ENCODE data around the gene SLC35A2. TPM values are rescaled to one million over a fixed set of nuclear protein-coding genes. Genes with fewer than 3 reads are reported as not detected.

The SLC35A2 gene
- total RNA-seq, 2 experiments from 2014 or later = 9.9 to 22.2 TPM

- TF ChIP-seq CTCF (conservative IDR thresholded peaks at IDR 0.05; ENCODE audit: low read length) = no peak
- TF ChIP-seq EZH2phosphoT487 (IDR thresholded peaks at IDR 0.05; ENCODE audit: borderline replicate concordance, low read depth, low read length) = no peak
- H3K9me3 ChIP-seq (ENCODE audit: low read length) = no peaks in the 10 kb centered on the region
- peaks cover 98% of the 10 kb centered on the region for H3K4me1 ChIP-seq (ENCODE audit: insufficient read depth, low read length, poor library complexity, severe bottlenecking)
- H2AFZ ChIP-seq (ENCODE audit: low read length) = no peak overlapping the region
- TSS peak; percentile 98 for BruUV-seq (replicated peaks)
- POLR2A ChIA-PET = interaction anchor here (1.0 kb wide), 2 partner anchors 25 to 42 kb away, joined by 3 to 8 read pairs; partner anchors contain the start of genes PQBP1 and TIMM17B
- H3K27ac ChIP-seq (ENCODE audit: low read depth, low read length, poor library complexity, severe bottlenecking) = peak overlapping the region; percentile 100
- intact Hi-C loops (cut with micrococcal nuclease; ENCODE audit: unreplicated experiment) = loop anchor here (2.0 to 5.0 kb wide), 3 partner anchors 18 to 262 kb away; partner anchors contain the start of genes OTUD5, PQBP1 and TIMM17B
- H3K4me3 ChIP-seq (ENCODE audit: low read depth, low read length, poor library complexity, severe bottlenecking) = peak overlapping the region; percentile 60
- CTCF ChIA-PET (ENCODE audit: unreplicated experiment) = interaction anchor here (0.7 to 1.1 kb wide), 2 partner anchors 12 to 163 kb away, joined by 3 read pairs; no protein-coding TSS in a partner anchor
- H3K4me2 ChIP-seq (ENCODE audit: low read length) = peak overlapping the region; percentile 88
- H3K79me2 ChIP-seq (ENCODE audit: insufficient read depth, low read depth, low read length) = peaks cover 42% of the 10 kb centered on the region; the same call in 1 of the 2 replicates
- DNase-seq (ENCODE audit: low spot score) = peak; percentile 80
- peaks cover 58% of the 10 kb centered on the region for H3K36me3 ChIP-seq (ENCODE audit: insufficient read depth, low read length)
- H4K20me1 ChIP-seq (ENCODE audit: insufficient read depth, low read length) = no peaks in the 10 kb centered on the region
- no peaks in the 10 kb centered on the region for H3K9me2 ChIP-seq (ENCODE audit: insufficient read depth, low read length)
These were observed 27.4 kb upstream of the SLC35A2 start for GRCh38 chrX:48938721-48939425.

- intact Hi-C loops (cut with micrococcal nuclease; ENCODE audit: unreplicated experiment) = loop anchor here (1.0 to 5.0 kb wide), 3 partner anchors 20 to 260 kb away; partner anchors contain the start of genes PQBP1 and TIMM17B
- BruUV-seq (replicated peaks) = no TSS peak
These were observed 25.8 kb upstream of the SLC35A2 start for GRCh38 chrX:48937054-48937907.

More at GRCh38 chrX:48937054-48937907, 25.8 kb upstream of the SLC35A2 start:
- POLR2A ChIA-PET = interaction anchor here (0.5 to 1.7 kb wide), 7 partner anchors 21 to 353 kb away, joined by 3 to 5 read pairs (median 3); partner anchors contain the start of gene SLC35A2
- Histone ChIP-seq H3K79me2 (ENCODE audit: insufficient read depth, low read depth, low read length) (peaks cover 35% of the 10 kb centered on the region; the same call in 1 of the 2 replicates), H3K4me1 (ENCODE audit: insufficient read depth, low read length, poor library complexity, severe bottlenecking) (peaks cover 89% of the 10 kb centered on the region), H3K9me2 (ENCODE audit: insufficient read depth, low read length) (no peaks in the 10 kb centered on the region), H3K4me2 (ENCODE audit: low read length) (peak overlapping the region; percentile 88), H3K9me3 (ENCODE audit: low read length) (no peaks in the 10 kb centered on the region), H2AFZ (ENCODE audit: low read length) (no peak overlapping the region), H3K27ac (ENCODE audit: low read depth, low read length, poor library complexity, severe bottlenecking) (peak overlapping the region; percentile 100), H3K36me3 (ENCODE audit: insufficient read depth, low read length) (peaks cover 59% of the 10 kb centered on the region), H3K4me3 (ENCODE audit: low read depth, low read length, poor library complexity, severe bottlenecking) (peak overlapping the region; percentile 60), H4K20me1 (ENCODE audit: insufficient read depth, low read length) (no peaks in the 10 kb centered on the region)
- CTCF ChIA-PET (ENCODE audit: unreplicated experiment) = no interaction called here
- peak; percentile 91 for DNase-seq (ENCODE audit: low spot score)
- TF ChIP-seq EZH2phosphoT487 (IDR thresholded peaks at IDR 0.05; ENCODE audit: borderline replicate concordance, low read depth, low read length) = no peak
- TF ChIP-seq CTCF (conservative IDR thresholded peaks at IDR 0.05; ENCODE audit: low read length) = peak; percentile 74

Data from OCI-LY7 (cell line).